Ectodermal cell (in vitro differentiated cells): ENCODE data around the gene ZNF148.

Experiments used
- H3K27ac ChIP-seq: 2 replicates; pipeline ENCODE4 v1.7.0; 2013; ENCODE audit warnings: mild to moderate bottlenecking, low read depth, low read length; ENCODE audit not compliant: insufficient read depth, poor library complexity, severe bottlenecking
- H3K27me3 ChIP-seq: 2 replicates; pipeline ENCODE4 v1.7.0; 2013; ENCODE audit warnings: mild to moderate bottlenecking, low read length; ENCODE audit not compliant: insufficient read depth, control insufficient read depth, poor library complexity, severe bottlenecking
- H3K36me3 ChIP-seq: one replicate; pipeline ENCODE4 v1.7.0; 2013; ENCODE audit warnings: low read length; ENCODE audit not compliant: control insufficient read depth, insufficient read depth
- H3K4me1 ChIP-seq: one replicate; pipeline ENCODE4 v1.7.0; 2013; ENCODE audit warnings: low read length; ENCODE audit not compliant: control insufficient read depth, insufficient read depth
- H3K4me3 ChIP-seq: 2 replicates; pipeline ENCODE4 v1.7.0; 2013; ENCODE audit warnings: low read depth, low read length, control low read depth; ENCODE audit not compliant: insufficient read depth
- H3K9me3 ChIP-seq: 2 replicates; pipeline ENCODE4 v1.7.0; 2013; ENCODE audit warnings: mild to moderate bottlenecking, low read length, moderate library complexity; ENCODE audit not compliant: control insufficient read depth
- WGBS, 2 experiments: methylation state at CpG; one replicate each; pipeline ENCODE4 v1.1.7; 2013; ENCODE audit warnings: missing lambda C conversion rate in 2 of 2; 5-methylcytosine and 5-hydroxymethylcytosine counted together

Gene ZNF148

GRCh38 chr3:125300416-125300815 is 74.7 kb downstream of the ZNF148 start:
- 96 to 100% methylated on average over 2 to 3 of the region's 3 CpGs for WGBS, 2 experiments
- H3K36me3 ChIP-seq = no peaks in the 10 kb centered on the region

GRCh38 chr3:125294411-125294810 is 80.7 kb downstream of the ZNF148 start:
- no peaks in the 10 kb centered on the region for H3K27me3 ChIP-seq
- no peaks in the 10 kb centered on the region for H3K4me1 ChIP-seq
- no peaks in the 10 kb centered on the region for H3K36me3 ChIP-seq
- H3K9me3 ChIP-seq = no peaks in the 10 kb centered on the region
- H3K27ac ChIP-seq = no peak overlapping the region
- no peak overlapping the region for H3K4me3 ChIP-seq

More at GRCh38 chr3:125300416-125300815, 74.7 kb downstream of the ZNF148 start:
- no peaks in the 10 kb centered on the region for H3K4me1 ChIP-seq
- H3K9me3 ChIP-seq = no peaks in the 10 kb centered on the region
- no peak overlapping the region for H3K4me3 ChIP-seq
- no peaks in the 10 kb centered on the region for H3K27me3 ChIP-seq
- H3K27ac ChIP-seq = no peak overlapping the region

GRCh38 chr3:125292015-125292414 is 83.1 kb downstream of the ZNF148 start:
- WGBS, 2 experiments = 93 to 96% methylated on average over 4 of the region's 4 CpGs
- no peaks in the 10 kb centered on the region for H3K4me1 ChIP-seq
- no peaks in the 10 kb centered on the region for H3K27me3 ChIP-seq
- no peak overlapping the region for H3K27ac ChIP-seq
- no peaks in the 10 kb centered on the region for H3K9me3 ChIP-seq
- H3K36me3 ChIP-seq = peaks cover 6% of the 10 kb centered on the region
- H3K4me3 ChIP-seq = no peak overlapping the region

GRCh38 chr3:125289429-125289981 is 85.6 kb downstream of the ZNF148 start:
- H3K27me3 ChIP-seq = no peaks in the 10 kb centered on the region
- 94 to 100% methylated on average over 3 to 4 of the region's 4 CpGs for WGBS, 2 experiments
- H3K4me1 ChIP-seq = no peaks in the 10 kb centered on the region

GRCh38 chr3:125287248-125287647 is 87.9 kb downstream of the ZNF148 start:
- no peak overlapping the region for H3K27ac ChIP-seq
- 92 to 100% methylated on average over 2 of the region's 2 CpGs for WGBS, 2 experiments
- no peaks in the 10 kb centered on the region for H3K4me1 ChIP-seq
- peaks cover 6% of the 10 kb centered on the region for H3K36me3 ChIP-seq
- no peaks in the 10 kb centered on the region for H3K27me3 ChIP-seq
- H3K9me3 ChIP-seq = no peaks in the 10 kb centered on the region
- no peak overlapping the region for H3K4me3 ChIP-seq

More at GRCh38 chr3:125289429-125289981, 85.6 kb downstream of the ZNF148 start:
- no peaks in the 10 kb centered on the region for H3K9me3 ChIP-seq
- H3K4me3 ChIP-seq = no peak overlapping the region
- H3K27ac ChIP-seq = no peak overlapping the region
- H3K36me3 ChIP-seq = peaks cover 6% of the 10 kb centered on the region

GRCh38 chr3:125281381-125281780 is 93.7 kb downstream of the ZNF148 start:
- H3K36me3 ChIP-seq = no peaks in the 10 kb centered on the region
- H3K9me3 ChIP-seq = no peaks in the 10 kb centered on the region
- H3K4me1 ChIP-seq = no peaks in the 10 kb centered on the region
- WGBS, 2 experiments = 68 to 84% methylated on average over 1 of the region's 1 CpG
- no peaks in the 10 kb centered on the region for H3K27me3 ChIP-seq
- no peak overlapping the region for H3K4me3 ChIP-seq
- H3K27ac ChIP-seq = no peak overlapping the region

- Histone ChIP-seq H3K27ac (no peak overlapping the region), H3K27me3 (no peaks in the 10 kb centered on the region), H3K36me3 (no peaks in the 10 kb centered on the region), H3K4me3 (no peak overlapping the region), H3K9me3 (no peaks in the 10 kb centered on the region), H3K4me1 (no peaks in the 10 kb centered on the region)
- 98 to 100% methylated on average over 1 to 2 of the region's 2 CpGs for WGBS, 2 experiments
Observed at GRCh38 chr3:125280668-125281361, 94.3 kb downstream of the ZNF148 start.

- no peak overlapping the region for H3K4me3 ChIP-seq
- H3K9me3 ChIP-seq = no peaks in the 10 kb centered on the region
- no peak overlapping the region for H3K27ac ChIP-seq
- no peaks in the 10 kb centered on the region for H3K4me1 ChIP-seq
- no peaks in the 10 kb centered on the region for H3K36me3 ChIP-seq
- 95 to 96% methylated on average over 2 of the region's 2 CpGs for WGBS, 2 experiments
- H3K27me3 ChIP-seq = no peaks in the 10 kb centered on the region
Observed at GRCh38 chr3:125278155-125278554, 97.0 kb downstream of the ZNF148 start.

GRCh38 chr3:125271127-125271526 is 104.0 kb downstream of the ZNF148 start:
- Histone ChIP-seq H3K9me3 (no peaks in the 10 kb centered on the region), H3K4me1 (no peaks in the 10 kb centered on the region), H3K27me3 (no peaks in the 10 kb centered on the region), H3K27ac (no peak overlapping the region), H3K4me3 (no peak overlapping the region), H3K36me3 (no peaks in the 10 kb centered on the region)
- WGBS, 2 experiments = 78 to 79% methylated on average over 7 of the region's 7 CpGs

GRCh38 chr3:125267460-125267859 is 107.7 kb downstream of the ZNF148 start:
- Histone ChIP-seq H3K4me1 (no peaks in the 10 kb centered on the region), H3K27ac (no peak overlapping the region), H3K9me3 (no peaks in the 10 kb centered on the region), H3K4me3 (no peak overlapping the region), H3K27me3 (no peaks in the 10 kb centered on the region), H3K36me3 (no peaks in the 10 kb centered on the region)
- WGBS, 2 experiments = 85 to 100% methylated on average over 1 of the region's 1 CpG
